ENCODE data around the gene LRG1. TPM values are rescaled to one million over a fixed set of nuclear protein-coding genes. Genes with fewer than 3 reads are reported as not detected.
"Not testable (repeated sequence)": the region's sequence is repeated elsewhere in the genome, so short reads cannot be mapped to it uniquely, and the experiment has no call there.

Gene LRG1
- total and polyA plus RNA-seq, 10 of the 15 experiments (the other 5 are each of a cell fraction or from before 2014, with no cell fraction given), result 0.29 to 4.7 (median 0.58) TPM

GRCh38 chr19:4542896-4543841 lies 3.3 kb upstream of the LRG1 start (continued):
- TF ChIP-seq, protein P1, sequence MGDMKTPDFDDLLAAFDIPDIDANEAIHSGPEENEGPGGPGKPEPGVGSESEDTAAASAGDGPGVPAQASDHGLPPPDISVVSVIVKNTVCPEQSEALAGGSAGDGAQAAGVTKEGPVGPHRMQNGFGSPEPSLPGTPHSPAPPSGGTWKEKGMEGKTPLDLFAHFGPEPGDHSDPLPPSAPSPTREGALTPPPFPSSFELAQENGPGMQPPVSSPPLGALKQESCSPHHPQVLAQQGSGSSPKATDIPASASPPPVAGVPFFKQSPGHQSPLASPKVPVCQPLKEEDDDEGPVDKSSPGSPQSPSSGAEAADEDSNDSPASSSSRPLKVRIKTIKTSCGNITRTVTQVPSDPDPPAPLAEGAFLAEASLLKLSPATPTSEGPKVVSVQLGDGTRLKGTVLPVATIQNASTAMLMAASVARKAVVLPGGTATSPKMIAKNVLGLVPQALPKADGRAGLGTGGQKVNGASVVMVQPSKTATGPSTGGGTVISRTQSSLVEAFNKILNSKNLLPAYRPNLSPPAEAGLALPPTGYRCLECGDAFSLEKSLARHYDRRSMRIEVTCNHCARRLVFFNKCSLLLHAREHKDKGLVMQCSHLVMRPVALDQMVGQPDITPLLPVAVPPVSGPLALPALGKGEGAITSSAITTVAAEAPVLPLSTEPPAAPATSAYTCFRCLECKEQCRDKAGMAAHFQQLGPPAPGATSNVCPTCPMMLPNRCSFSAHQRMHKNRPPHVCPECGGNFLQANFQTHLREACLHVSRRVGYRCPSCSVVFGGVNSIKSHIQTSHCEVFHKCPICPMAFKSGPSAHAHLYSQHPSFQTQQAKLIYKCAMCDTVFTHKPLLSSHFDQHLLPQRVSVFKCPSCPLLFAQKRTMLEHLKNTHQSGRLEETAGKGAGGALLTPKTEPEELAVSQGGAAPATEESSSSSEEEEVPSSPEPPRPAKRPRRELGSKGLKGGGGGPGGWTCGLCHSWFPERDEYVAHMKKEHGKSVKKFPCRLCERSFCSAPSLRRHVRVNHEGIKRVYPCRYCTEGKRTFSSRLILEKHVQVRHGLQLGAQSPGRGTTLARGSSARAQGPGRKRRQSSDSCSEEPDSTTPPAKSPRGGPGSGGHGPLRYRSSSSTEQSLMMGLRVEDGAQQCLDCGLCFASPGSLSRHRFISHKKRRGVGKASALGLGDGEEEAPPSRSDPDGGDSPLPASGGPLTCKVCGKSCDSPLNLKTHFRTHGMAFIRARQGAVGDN (IDR thresholded peaks at IDR 0.05), result 0 out of 2 replicates have a peak, but pooled peaks have one; percentile 41

GRCh38 chr19:4541806-4542145 lies 1.9 kb upstream of the LRG1 start:
- ChIA-PET CTCF (interaction anchor here (1.2 to 4.8 kb wide), 3 partner anchors 17 to 92 kb away, joined by 4 to 44 read pairs (median 4); no protein-coding TSS in a partner anchor), SMC1A (ENCODE audit: uncharacterized antibody, unreplicated experiment) (interaction anchor here (1.4 kb wide), 1 partner anchor 17 kb away, joined by 4 read pairs; no protein-coding TSS in a partner anchor)
- in situ Hi-C loops (cut with MboI); RAD21 ChIA-PET (ENCODE audit: unreplicated experiment); H3K9me3 ChIP-seq (replicated peaks; ENCODE audit: control insufficient read depth, insufficient read depth, low read length); H3K27me3 ChIP-seq (replicated peaks in 1 of 2; ENCODE audit: control insufficient read depth in 2 of 2, insufficient read depth in 2 of 2, low read length in 1 of 2); intact Hi-C loops (cut with micrococcal nuclease; ENCODE audit: unreplicated experiment); POLR2A ChIA-PET; H2AFZ ChIP-seq (ENCODE audit: control insufficient read depth, low read depth, low read length); H3K79me2 ChIP-seq (ENCODE audit: control insufficient read depth, insufficient read depth, low read length); DNase-seq (ENCODE audit: low read depth, low spot score); FAIRE-seq; ATAC-seq; H4K20me1 ChIP-seq (ENCODE audit: control insufficient read depth, insufficient read depth); H3K4me3 ChIP-seq; H3K9ac ChIP-seq (ENCODE audit: control insufficient read depth, insufficient read depth, low read length); H3K36me3 ChIP-seq (ENCODE audit: control insufficient read depth in 2 of 2, insufficient read depth in 2 of 2, low read length in 1 of 2); H3K4me2 ChIP-seq (ENCODE audit: control insufficient read depth, insufficient read depth); BruUV-seq (replicated peaks); H3K27ac ChIP-seq (ENCODE audit: control insufficient read depth, insufficient read depth): not testable (repeated sequence)
- 78% methylated on average over 12 of the region's 12 CpGs for WGBS (ENCODE audit: insufficient coverage, insufficient replicate concordance, low lambda C conversion rate, missing lambda C conversion rate)
- H3K4me1 ChIP-seq (ENCODE audit: control insufficient read depth, insufficient read depth, low read length), result peaks cover 12% of the 10 kb centered on the region
